HEK293 (cell line): ENCODE results near the gene AP3B2.

ENCODE experiments used
- BCL6B ChIP-seq: fragments of 450-650 bp; formaldehyde crosslinking; IDR thresholded peaks from 2 replicates; pipeline ENCODE4 v1.5.1; 2017; ENCODE audit warnings: missing biosample characterization, missing genetic modification characterization
- CTCF ChIP-seq: fragments of 450-650 bp; formaldehyde crosslinking; IDR thresholded peaks from 2 replicates; pipeline ENCODE4 v1.5.1; 2016; ENCODE audit warnings: missing biosample characterization, missing genetic modification characterization
- TSHZ1 ChIP-seq: fragments of 450-650 bp; formaldehyde crosslinking; IDR thresholded peaks from 2 replicates; pipeline ENCODE4 v1.5.1; 2016; ENCODE audit warnings: missing biosample characterization, missing genetic modification characterization, borderline replicate concordance
- ZBTB7A ChIP-seq: fragments of 450-650 bp; formaldehyde crosslinking; IDR thresholded peaks from 2 replicates; pipeline ENCODE4 v1.5.1; 2016; ENCODE audit warnings: low read depth, missing biosample characterization, missing genetic modification characterization
- ZNF514 ChIP-seq: fragments of 450-650 bp; formaldehyde crosslinking; IDR thresholded peaks from 2 replicates; pipeline ENCODE4 v1.5.1; 2016; ENCODE audit warnings: missing biosample characterization, missing genetic modification characterization
- ZNF580 ChIP-seq: fragments of 450-650 bp; formaldehyde crosslinking; IDR thresholded peaks from 2 replicates; pipeline ENCODE4 v1.5.1; 2016; ENCODE audit warnings: missing biosample characterization, missing genetic modification characterization
- ZNF76 ChIP-seq: fragments of 450-650 bp; formaldehyde crosslinking; IDR thresholded peaks from 2 replicates; pipeline ENCODE4; 2016; ENCODE audit warnings: low read depth, missing biosample characterization, missing genetic modification characterization, borderline replicate concordance

DNA sequence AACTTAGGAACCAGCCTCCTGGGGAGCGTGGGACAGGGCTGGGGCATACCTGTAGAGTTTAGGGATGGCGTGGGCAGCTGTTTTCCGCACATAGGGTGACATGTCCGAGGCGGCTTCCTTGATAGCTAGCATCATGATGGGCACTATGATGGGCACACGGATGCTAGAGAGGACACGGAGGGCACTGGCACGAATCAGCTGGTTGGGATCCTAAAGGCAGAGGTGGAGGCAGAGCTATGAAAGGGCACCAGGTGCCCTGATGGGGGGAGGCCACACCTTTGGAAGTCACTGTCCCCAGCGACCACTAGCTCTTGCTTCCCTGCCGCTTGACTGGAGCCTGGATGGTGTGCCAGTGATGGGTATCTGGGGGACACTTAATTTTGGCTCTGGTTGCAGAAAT lies 28.3 kb downstream of the AP3B2 start:
- no peak for TF ChIP-seq ZBTB7A (tag by site-specific recombination)
- TF ChIP-seq ZNF514 (tag by site-specific recombination): no peak
- TF ChIP-seq ZNF76 (tag by site-specific recombination): no peak
- no peak for TF ChIP-seq TSHZ1 (tag by site-specific recombination)
- no peak for TF ChIP-seq BCL6B (tag by site-specific recombination)
- TF ChIP-seq CTCF (tag by site-specific recombination): no peak
- TF ChIP-seq ZNF580 (tag by site-specific recombination): no peak
